Stimulated activated naive CD4-positive, alpha-beta T cell (primary cell): ENCODE data around the gene COL25A1.

ENCODE experiments used
- DNase-seq, 6 experiments: peaks; one replicate each; lab custom pipeline; 2025; lab: John Stamatoyannopoulos, UW

The COL25A1 gene

GRCh38 chr4:108852691-108853090 lies 449.8 kb downstream of the COL25A1 start:
- DNase-seq = peak in 3 of 6 experiments; percentile 4 to 16 (median 7)

GRCh38 chr4:108851366-108851765 lies 451.1 kb downstream of the COL25A1 start:
- no peak for DNase-seq

DNA sequence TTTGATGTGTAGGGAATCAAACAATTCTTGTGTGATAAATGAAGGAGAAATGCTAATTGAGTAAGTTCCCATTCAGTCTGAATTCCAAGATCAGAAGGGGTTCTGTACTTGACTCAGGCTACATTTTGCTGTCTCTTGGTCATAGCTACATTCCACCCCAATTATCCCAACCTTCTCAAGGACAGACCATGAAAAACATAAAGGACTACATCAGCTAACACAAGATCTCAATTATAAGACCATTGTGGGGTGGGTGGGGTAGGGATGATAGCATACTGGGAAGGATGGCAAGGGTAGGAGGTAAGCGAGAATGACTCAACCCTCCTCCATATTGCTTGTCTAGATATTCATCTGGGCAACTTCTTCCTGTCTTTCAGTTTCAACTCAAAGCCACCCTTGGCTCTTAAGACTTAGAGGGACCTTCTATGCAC lies 452.2 kb downstream of the COL25A1 start:
- DNase-seq = no peak

DNA sequence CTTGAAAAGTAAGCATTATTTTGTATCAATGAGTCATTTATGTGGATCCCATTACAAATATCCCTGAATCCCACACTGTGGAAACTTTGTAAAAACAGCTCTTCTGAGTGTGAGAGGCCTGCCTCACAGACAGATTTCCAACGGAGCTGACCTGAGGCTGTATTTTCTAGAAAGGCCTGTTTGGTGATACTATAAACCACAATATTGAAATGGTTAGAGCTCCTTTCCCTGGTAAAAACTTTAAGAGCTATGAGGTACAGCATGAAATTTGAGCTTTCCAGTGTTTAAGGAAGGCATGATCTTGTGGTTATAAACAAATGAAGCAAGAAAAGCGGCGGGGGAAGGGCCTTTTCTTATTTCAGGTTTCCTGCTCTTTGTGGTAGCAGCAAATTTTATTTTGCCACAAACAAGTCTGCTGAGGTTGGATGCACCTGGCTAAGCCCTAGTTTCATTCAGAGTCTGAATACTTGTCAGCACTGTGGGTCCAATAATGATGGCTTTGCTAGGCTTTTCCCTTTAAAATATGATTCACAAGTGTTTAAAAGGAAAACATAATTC lies 452.8 kb downstream of the COL25A1 start:
- DNase-seq = peak in 2 of 6 experiments; percentile 8 to 14

DNA sequence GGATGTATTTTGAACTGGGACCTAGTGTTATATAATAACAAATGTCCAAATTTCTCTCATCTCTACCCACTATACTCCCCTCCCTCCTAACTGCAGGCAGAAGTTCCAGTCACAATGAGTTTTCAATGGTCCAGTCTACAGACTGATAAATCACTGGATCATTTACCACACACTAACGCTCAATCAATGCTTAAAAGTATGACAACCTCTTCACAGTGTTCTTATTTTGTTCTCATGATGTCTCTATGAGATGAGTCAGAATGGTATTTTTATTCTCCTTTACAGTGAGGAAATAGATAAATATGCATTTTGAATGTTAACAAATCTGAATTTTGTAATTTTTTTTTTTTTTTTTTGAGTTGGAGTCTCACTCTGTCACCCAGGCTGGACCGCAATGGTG lies 455.9 kb downstream of the COL25A1 start:
- DNase-seq = no peak

GRCh38 chr4:108840426-108840975 lies 462.0 kb downstream of the COL25A1 start:
- DNase-seq = no peak

- DNase-seq = no peak
Measured at GRCh38 chr4:108839333-108839732, 463.1 kb downstream of the COL25A1 start.

GRCh38 chr4:108838451-108838850 lies 464.0 kb downstream of the COL25A1 start:
- no peak for DNase-seq

DNA sequence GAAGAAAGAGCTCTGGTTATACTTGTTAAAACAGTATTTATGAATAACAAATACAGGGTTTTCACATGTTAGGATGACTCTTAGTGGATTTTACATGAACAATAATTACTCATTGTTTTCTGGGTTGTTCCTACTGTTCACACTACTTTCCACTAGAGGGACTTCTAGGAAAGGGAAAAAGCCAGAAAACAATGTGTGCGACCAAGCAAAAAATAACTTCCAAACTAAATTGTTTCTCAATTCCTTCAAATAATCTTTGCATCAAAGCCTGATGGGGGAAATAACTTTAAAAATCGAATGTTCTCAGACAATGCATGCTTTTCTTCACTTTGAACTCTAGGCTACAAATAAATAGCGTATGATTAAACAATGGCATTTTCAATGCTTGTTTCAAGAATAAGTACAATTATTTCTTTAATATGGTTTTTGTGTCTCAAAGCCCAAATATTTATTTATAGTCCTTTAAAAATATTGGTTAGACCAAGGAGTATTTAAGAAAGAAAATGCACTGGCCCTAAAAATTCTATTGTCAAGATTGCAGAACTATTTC lies 467.5 kb downstream of the COL25A1 start:
- DNase-seq = peak in 2 of 6 experiments; percentile 13 to 14

DNA sequence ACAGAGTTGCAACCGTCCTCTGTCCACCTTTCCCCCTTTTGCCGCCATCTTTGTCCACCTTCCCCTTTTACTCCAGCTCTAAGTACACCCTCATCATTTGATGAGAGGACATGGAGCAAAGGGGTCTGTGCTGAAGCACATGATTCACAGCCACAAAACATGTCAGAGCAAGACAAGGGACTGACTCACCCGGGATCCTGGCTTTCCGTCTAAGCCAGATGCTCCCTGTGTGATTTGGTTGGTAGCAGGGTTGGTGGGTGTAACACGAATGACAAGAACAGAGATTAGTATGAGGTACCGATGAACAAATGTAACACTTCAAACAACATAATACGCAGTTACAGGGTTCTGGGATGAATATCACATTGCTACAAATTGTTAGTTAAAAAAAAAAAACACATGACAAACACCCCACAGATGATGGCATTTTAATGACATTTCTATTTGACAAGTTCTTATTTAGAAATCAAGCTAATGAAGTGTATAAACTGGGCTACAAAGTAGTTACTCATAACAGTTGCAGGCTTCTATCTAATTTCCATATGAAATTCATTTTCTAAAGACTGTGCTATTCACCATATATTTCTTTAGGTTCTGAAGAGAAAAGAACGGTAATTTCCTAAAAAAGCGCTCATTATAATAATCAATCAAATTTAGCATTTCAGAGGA lies 468.2 kb downstream of the COL25A1 start:
- DNase-seq = no peak

DNA sequence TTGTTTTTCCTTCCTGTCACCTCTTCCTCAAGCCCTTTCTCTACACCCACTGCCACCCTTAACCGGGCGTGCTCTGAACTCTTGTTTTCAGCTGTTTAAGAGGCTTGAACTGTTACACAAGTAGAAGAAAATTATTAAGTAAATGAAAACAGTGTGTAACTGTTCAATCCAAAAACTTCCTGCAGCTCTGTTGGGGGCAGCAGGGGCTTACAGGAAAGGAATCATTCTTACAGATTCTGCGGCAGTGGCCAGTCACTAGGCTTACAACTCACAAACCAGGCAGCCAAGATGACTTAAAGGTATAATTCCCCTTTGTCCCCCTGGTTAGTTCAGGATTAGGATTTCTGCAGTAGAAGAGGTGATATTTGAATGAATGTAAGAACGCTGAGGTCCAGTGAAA lies 469.4 kb downstream of the COL25A1 start:
- no peak for DNase-seq

GRCh38 chr4:108831886-108832285 lies 470.6 kb downstream of the COL25A1 start:
- no peak for DNase-seq

GRCh38 chr4:108831291-108831690 lies 471.2 kb downstream of the COL25A1 start:
- DNase-seq = no peak

DNA sequence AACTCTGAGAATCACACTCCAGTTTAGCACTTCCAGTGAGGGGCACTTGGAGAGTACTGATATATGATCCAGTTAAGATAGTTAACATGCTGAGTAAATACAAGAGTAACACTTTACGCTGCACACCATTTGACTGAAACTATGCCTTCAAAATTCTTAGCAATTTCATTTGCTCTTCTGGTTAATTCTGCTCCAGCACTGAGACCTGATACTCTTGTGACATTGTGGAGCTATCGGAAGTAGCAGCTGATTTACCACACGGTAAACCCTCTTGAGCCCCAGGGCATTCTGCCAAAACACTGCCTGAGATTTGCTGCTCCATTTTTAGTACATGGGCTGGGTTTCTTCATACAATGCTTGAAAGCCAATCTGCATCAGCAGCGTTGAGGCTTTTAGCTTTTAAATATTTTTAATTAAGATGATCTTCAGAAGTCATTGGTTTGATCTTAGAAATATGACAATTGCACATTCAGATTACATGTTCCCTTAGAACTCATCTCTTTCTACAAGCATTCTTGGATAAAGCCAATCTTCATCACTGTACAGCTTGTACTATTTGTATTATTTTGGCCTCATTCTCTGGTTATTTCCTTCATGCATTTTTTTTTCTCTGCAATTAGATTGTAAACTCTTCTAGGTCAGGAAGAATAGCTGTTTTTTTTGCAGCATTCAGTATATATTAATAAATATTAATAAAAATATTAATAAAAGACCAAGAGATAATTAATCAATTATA lies 471.8 kb downstream of the COL25A1 start:
- peak in 1 of 6 experiments; percentile 15 for DNase-seq

- DNase-seq = no peak
Measured at GRCh38 chr4:108829966-108830492, 472.4 kb downstream of the COL25A1 start.

GRCh38 chr4:108828620-108829019 lies 473.8 kb downstream of the COL25A1 start:
- no peak for DNase-seq

DNA sequence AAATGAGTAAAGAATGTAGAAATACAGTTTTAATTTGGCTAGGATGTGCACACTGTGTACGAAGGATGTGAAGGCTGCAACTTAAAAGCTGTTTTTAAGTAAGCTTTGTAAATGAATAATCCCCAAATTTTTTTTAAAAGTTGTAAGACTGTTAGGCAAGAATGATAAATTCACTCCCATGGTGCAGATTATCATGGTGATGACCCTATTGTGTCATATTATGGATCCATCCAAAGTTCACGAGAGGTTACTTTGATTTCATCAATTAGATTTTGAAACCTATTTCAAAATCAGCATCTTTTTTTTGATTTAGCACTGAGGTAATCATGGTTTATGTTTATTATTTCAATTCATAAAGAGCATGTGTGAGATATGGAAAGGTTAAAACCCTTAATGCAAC lies 476.7 kb downstream of the COL25A1 start:
- DNase-seq = no peak

DNA sequence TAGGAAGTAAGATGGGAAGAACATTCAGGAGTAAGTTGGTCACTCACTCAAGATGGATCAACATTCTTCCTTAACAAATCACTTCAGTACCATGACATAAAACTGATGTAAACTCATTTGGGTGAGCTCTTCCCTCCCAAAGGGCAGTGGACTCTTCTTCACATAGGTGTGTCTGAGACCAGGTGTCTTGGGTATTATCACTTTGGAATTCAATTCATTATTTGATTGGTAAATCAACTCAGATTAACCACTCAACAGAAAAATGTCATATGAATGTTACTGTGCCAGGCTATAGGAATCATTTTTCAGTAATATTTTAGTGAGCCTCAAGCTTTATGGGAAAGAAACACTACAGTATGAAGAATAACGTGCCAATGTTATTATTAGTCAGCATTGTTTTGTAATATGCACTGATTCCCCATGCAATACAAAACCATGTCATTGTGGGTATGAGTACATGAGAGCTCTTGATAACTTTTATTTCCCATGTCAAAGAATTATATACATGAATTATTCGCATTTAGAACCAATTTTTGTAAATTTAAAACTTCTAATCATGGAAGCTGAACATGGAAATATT lies 481.0 kb downstream of the COL25A1 start:
- DNase-seq = no peak

GRCh38 chr4:108820492-108821350 lies 481.7 kb downstream of the COL25A1 start:
- no peak for DNase-seq

- no peak for DNase-seq
Measured at GRCh38 chr4:108814326-108814725, 488.1 kb downstream of the COL25A1 start.

DNA sequence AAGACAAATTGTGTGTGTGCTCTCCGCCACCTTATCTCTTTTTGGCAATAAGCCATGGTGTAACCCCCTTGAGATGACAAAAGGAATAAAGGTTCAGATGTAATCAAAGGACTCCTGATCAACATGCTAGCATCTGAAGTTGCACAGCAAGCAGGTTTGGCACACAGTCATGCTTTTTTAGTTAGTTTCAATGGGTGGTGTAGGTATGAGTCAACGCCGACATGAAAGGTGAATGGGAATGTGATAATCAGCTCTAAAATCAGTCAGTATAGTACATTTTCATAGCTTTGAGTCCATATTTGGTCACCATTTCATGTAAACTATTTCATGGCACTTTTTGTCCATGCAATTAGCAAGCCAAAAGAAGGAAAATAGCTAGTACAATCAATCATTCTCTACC lies 489.2 kb downstream of the COL25A1 start:
- no peak for DNase-seq
